ENCODE measurements around the gene CDH13. TPM values are rescaled to one million over a fixed set of nuclear protein-coding genes. Genes with fewer than 3 reads are reported as not detected.

The CDH13 gene
- polyA plus RNA-seq, 2 of the 4 experiments (the other 2 are of a cell fraction): not detected

DNA sequence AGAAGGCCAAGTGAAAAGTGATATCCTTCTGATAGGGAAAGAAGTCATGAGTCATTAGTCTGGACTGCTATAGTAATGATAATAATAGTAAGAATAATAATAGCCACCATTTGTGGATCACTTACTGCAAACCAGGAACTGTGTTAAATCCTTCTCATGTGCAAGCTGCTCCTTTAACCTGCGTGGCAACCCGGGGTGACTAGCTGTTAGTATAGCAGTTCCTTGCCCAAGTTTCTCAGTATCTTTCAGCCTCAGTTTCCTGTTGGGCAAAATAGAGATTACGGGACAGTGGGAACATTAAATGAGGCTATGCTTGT is 129.5 kb downstream of the CDH13 start:
- no peak for ATAC-seq
- FAIRE-seq: no peak
- POLR2A ChIA-PET: no interaction called here

DNA sequence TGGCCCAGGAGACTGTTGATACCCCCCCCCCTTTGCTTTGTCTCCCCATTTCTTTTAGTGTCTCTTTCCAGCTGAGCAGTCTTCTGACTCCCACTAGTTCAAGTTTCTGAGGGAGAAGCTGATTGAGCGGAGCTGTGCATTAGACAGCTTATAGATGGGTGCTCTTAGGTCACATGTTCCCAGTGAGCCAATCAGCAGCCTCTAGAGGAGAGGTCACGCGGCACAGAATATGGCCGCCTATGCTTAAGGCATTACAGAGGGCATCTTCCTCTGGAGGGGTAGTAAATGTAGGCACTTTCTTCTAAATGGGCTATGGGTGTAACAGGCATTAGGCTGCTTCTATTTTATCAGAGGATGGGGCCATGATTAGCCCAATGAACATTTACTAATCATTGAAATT is 131.6 kb downstream of the CDH13 start:
- FAIRE-seq: no peak
- no peak for ATAC-seq
- Histone ChIP-seq H3K27ac (no peak overlapping the region), H3K9me3 (no peaks in the 10 kb centered on the region), H3K4me3 (no peak overlapping the region), H3K4me2 (no peak overlapping the region), H3K4me1 (no peaks in the 10 kb centered on the region)
- WGBS (ENCODE audit: missing lambda C conversion rate): 68% methylated on average over 4 of the region's 4 CpGs
- no peak for TF ChIP-seq HOXB13 (CRISPR knock-in tag; IDR thresholded peaks at IDR 0.05; ENCODE audit: low read depth)
- TF ChIP-seq HEYL (CRISPR knock-in tag; IDR thresholded peaks at IDR 0.05): no peak
- TF ChIP-seq EHMT2 (IDR thresholded peaks at IDR 0.05; ENCODE audit: low read depth): no peak
- TF ChIP-seq, protein P1, sequence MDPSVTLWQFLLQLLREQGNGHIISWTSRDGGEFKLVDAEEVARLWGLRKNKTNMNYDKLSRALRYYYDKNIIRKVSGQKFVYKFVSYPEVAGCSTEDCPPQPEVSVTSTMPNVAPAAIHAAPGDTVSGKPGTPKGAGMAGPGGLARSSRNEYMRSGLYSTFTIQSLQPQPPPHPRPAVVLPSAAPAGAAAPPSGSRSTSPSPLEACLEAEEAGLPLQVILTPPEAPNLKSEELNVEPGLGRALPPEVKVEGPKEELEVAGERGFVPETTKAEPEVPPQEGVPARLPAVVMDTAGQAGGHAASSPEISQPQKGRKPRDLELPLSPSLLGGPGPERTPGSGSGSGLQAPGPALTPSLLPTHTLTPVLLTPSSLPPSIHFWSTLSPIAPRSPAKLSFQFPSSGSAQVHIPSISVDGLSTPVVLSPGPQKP (IDR thresholded peaks at IDR 0.05; ENCODE audit: low read depth, low read length): no peak
- no peak for TF ChIP-seq FOSB (CRISPR knock-in tag; IDR thresholded peaks at IDR 0.05)
- no peak for TF ChIP-seq FOXS1 (CRISPR knock-in tag; IDR thresholded peaks at IDR 0.05)
- TF ChIP-seq JUN (IDR thresholded peaks at IDR 0.05): no peak
- no peak for TF ChIP-seq POLR2AphosphoS2 (conservative IDR thresholded peaks at IDR 0.05; ENCODE audit: low read length)
- TF ChIP-seq, protein P2, sequence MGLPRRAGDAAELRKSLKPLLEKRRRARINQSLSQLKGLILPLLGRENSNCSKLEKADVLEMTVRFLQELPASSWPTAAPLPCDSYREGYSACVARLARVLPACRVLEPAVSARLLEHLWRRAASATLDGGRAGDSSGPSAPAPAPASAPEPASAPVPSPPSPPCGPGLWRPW (IDR thresholded peaks at IDR 0.05): no peak
- no peak for TF ChIP-seq EHF (CRISPR knock-in tag; IDR thresholded peaks at IDR 0.05)
- no peak for TF ChIP-seq CHD2 (IDR thresholded peaks at IDR 0.05; ENCODE audit: low read length, partially characterized antibody)
- ChIA-PET CTCF (interaction anchor here (0.7 kb wide), 1 partner anchor 20 kb away, joined by 3 read pairs; no protein-coding TSS in a partner anchor), POLR2A (no interaction called here)
- no peak for DNase-seq (ENCODE audit: low read depth in 1 of 2, low spot score in 1 of 2)

More for the DNA sequence above, 129.5 kb downstream of the CDH13 start:
- Histone ChIP-seq H3K27ac (no peak overlapping the region), H3K4me1 (no peaks in the 10 kb centered on the region), H3K4me2 (no peak overlapping the region), H3K9me3 (no peaks in the 10 kb centered on the region), H3K4me3 (no peak overlapping the region)
- TF ChIP-seq SREBF2 (IDR thresholded peaks at IDR 0.05) (no peak), FOXS1 (CRISPR knock-in tag; IDR thresholded peaks at IDR 0.05) (no peak), HOXB5 (CRISPR knock-in tag; IDR thresholded peaks at IDR 0.05) (no peak), FOSL2 (IDR thresholded peaks at IDR 0.05) (no peak), FOSL2 (CRISPR knock-in tag; IDR thresholded peaks at IDR 0.05) (no peak), EP300 (IDR thresholded peaks at IDR 0.05) (no peak)
- TF ChIP-seq, protein P3, sequence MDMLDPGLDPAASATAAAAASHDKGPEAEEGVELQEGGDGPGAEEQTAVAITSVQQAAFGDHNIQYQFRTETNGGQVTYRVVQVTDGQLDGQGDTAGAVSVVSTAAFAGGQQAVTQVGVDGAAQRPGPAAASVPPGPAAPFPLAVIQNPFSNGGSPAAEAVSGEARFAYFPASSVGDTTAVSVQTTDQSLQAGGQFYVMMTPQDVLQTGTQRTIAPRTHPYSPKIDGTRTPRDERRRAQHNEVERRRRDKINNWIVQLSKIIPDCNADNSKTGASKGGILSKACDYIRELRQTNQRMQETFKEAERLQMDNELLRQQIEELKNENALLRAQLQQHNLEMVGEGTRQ (IDR thresholded peaks at IDR 0.05): no peak
- TF ChIP-seq, protein P4, sequence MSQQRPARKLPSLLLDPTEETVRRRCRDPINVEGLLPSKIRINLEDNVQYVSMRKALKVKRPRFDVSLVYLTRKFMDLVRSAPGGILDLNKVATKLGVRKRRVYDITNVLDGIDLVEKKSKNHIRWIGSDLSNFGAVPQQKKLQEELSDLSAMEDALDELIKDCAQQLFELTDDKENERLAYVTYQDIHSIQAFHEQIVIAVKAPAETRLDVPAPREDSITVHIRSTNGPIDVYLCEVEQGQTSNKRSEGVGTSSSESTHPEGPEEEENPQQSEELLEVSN (IDR thresholded peaks at IDR 0.05; ENCODE audit: borderline replicate concordance, low read depth): no peak
- WGBS (ENCODE audit: missing lambda C conversion rate): 5% methylated on average over 3 of the region's 3 CpGs
- CTCF ChIA-PET: no interaction called here
- DNase-seq (ENCODE audit: low read depth in 1 of 2, low spot score in 1 of 2): no peak

DNA sequence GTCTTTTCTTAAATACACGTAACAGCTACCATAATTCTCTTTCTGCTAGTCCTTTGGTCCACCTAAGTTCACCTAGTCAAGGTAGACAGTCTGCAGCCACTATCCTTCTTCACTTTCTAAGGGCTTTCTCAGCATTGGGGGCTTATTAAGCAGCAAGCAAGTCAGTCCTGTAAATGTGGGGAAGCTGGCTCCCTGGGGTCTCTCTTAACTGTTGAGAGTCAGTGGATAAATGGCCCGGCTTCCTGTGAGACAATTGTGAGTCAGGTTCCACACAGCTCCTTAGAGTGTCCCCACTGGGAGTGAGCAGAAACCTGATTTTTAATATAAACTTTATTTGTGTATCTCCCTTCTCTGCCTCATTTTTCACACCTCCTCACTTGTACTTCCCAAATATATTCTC is 132.1 kb downstream of the CDH13 start:
- 0% methylated on average over 2 of the region's 2 CpGs for WGBS (ENCODE audit: missing lambda C conversion rate)
- DNase-seq (ENCODE audit: low read depth in 1 of 2, low spot score in 1 of 2) (no peak), FAIRE-seq (no peak), ATAC-seq (no peak)
- Histone ChIP-seq H3K9me3 (no peaks in the 10 kb centered on the region), H3K27ac (no peak overlapping the region), H3K4me2 (no peak overlapping the region), H3K4me3 (no peak overlapping the region), H3K4me1 (no peaks in the 10 kb centered on the region)
- no peak for TF ChIP-seq MYC (IDR thresholded peaks at IDR 0.05; ENCODE audit: borderline replicate concordance, low read length)
- no peak for TF ChIP-seq EHMT2 (IDR thresholded peaks at IDR 0.05; ENCODE audit: low read depth)
- TF ChIP-seq PHF8 (IDR thresholded peaks at IDR 0.05; ENCODE audit: borderline replicate concordance, low read depth): no peak
- TF ChIP-seq MAFK (IDR thresholded peaks at IDR 0.05; ENCODE audit: partially characterized antibody): no peak
- no peak for TF ChIP-seq NPAS2 (CRISPR knock-in tag; IDR thresholded peaks at IDR 0.05; ENCODE audit: borderline replicate concordance)
- no peak for TF ChIP-seq FOSB (CRISPR knock-in tag; IDR thresholded peaks at IDR 0.05)
- TF ChIP-seq, protein P3 (IDR thresholded peaks at IDR 0.05): no peak
- TF ChIP-seq ZFP36 (IDR thresholded peaks at IDR 0.05; ENCODE audit: borderline replicate concordance, partially characterized antibody): no peak
- TF ChIP-seq TP53 (CRISPR knock-in tag; IDR thresholded peaks at IDR 0.05): no peak
- no peak for TF ChIP-seq EHF (CRISPR knock-in tag; IDR thresholded peaks at IDR 0.05)
- TF ChIP-seq, protein P5, sequence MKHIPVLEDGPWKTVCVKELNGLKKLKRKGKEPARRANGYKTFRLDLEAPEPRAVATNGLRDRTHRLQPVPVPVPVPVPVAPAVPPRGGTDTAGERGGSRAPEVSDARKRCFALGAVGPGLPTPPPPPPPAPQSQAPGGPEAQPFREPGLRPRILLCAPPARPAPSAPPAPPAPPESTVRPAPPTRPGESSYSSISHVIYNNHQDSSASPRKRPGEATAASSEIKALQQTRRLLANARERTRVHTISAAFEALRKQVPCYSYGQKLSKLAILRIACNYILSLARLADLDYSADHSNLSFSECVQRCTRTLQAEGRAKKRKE (CRISPR knock-in tag; IDR thresholded peaks at IDR 0.05; ENCODE audit: low read depth): no peak
- no peak for TF ChIP-seq HOXA7 (CRISPR knock-in tag; IDR thresholded peaks at IDR 0.05)
- TF ChIP-seq, protein P6, sequence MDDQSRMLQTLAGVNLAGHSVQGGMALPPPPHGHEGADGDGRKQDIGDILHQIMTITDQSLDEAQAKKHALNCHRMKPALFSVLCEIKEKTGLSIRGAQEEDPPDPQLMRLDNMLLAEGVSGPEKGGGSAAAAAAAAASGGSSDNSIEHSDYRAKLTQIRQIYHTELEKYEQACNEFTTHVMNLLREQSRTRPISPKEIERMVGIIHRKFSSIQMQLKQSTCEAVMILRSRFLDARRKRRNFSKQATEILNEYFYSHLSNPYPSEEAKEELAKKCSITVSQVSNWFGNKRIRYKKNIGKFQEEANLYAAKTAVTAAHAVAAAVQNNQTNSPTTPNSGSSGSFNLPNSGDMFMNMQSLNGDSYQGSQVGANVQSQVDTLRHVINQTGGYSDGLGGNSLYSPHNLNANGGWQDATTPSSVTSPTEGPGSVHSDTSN (IDR thresholded peaks at IDR 0.05): no peak
- TF ChIP-seq, protein P7, sequence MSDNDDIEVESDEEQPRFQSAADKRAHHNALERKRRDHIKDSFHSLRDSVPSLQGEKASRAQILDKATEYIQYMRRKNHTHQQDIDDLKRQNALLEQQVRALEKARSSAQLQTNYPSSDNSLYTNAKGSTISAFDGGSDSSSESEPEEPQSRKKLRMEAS (IDR thresholded peaks at IDR 0.05): no peak
- ChIA-PET CTCF (interaction anchor here (0.7 kb wide), 1 partner anchor 20 kb away, joined by 3 read pairs; no protein-coding TSS in a partner anchor), POLR2A (no interaction called here)
